GM18499 (cell line): ENCODE data around the gene DEFB131A.
"Not testable (repeated sequence)": the region's sequence is repeated elsewhere in the genome, so short reads cannot be mapped to it uniquely, and the experiment has no call there.

Experiments
- ATAC-seq: cut with Tn5 transposase; IDR thresholded peaks from one replicate; pipeline ENCODE4 v1.9.1; 2021; ENCODE audit warnings: moderate number of reproducible peaks; ENCODE audit not compliant: insufficient read depth, unreplicated experiment

Gene DEFB131A

DNA sequence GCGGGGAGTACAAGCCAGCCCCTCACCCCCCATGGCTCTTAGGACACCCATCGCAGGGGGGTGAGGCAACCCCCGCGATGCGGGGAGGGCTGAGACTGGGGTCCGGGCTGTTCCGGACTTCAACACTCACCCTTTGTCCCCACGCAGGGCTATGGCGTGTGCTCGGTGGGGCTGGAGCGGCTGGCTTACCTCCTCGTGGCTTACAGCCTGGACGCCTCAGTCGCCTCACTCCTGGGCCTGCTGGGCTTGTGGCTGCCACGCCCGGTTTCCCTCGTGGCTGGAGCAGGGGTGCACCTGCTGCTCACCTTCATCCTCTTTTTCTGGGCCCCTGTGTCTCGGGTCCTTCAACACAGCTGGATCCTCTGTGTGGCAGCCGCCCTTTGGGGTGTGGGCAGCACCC is 49.4 kb downstream of the DEFB131A start:
- ATAC-seq: not testable (repeated sequence)

DNA sequence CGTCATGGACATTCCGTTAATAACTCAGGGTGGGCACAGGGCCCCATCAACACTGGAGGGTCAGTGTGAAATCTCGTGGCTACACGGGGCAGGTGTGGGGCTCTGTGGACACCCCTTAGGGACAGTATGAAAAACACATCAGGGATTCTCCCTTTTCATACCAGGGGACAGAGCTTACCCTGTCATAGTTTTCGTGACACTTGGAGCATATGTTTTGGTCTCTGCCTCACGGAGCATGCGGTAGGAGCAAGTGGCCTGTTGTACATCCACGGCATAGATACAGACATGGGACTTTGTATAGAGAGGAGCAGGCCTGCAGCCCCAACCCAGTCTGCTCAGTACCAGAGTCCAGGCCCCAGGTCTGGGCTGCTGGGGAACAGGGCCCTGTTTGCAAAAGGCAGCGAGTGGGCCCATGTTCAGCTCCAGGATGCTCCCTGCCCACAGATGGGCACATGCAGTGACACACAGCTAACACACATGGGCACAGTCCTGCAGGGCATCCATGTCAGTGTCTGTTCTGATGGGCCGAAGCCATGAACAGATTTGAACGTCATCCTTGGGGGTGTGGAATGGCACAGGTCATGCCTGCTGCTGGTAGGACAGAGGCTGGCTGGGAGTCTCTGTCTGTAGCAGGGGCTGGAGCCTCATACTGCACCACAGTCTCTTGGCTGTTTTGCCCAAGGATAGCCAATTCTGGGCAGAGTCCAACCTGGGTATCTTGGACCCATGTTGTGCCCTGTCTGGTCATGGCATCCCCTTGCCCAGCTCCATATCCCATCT is 50.2 kb downstream of the DEFB131A start:
- not testable (repeated sequence) for ATAC-seq

DNA sequence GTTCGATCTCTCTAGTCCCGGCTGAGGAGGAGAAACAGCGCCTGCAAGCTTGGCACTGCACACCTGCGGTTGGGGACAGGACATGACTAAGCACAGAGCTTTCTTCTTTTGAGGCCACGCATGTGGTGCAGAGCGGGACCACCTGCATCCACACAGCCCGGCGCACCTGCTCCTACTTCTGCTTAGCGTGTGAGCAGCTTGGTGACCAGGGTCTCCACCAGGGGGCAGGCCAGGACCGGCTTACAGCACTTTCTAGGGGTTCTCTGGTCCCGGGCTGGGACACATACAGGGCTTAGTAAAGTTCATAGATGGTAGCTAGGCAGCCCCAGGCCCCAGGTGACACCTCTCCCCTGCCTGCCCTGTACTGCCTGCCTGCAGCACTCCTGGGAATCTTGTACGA is 51.2 kb downstream of the DEFB131A start:
- not testable (repeated sequence) for ATAC-seq

DNA sequence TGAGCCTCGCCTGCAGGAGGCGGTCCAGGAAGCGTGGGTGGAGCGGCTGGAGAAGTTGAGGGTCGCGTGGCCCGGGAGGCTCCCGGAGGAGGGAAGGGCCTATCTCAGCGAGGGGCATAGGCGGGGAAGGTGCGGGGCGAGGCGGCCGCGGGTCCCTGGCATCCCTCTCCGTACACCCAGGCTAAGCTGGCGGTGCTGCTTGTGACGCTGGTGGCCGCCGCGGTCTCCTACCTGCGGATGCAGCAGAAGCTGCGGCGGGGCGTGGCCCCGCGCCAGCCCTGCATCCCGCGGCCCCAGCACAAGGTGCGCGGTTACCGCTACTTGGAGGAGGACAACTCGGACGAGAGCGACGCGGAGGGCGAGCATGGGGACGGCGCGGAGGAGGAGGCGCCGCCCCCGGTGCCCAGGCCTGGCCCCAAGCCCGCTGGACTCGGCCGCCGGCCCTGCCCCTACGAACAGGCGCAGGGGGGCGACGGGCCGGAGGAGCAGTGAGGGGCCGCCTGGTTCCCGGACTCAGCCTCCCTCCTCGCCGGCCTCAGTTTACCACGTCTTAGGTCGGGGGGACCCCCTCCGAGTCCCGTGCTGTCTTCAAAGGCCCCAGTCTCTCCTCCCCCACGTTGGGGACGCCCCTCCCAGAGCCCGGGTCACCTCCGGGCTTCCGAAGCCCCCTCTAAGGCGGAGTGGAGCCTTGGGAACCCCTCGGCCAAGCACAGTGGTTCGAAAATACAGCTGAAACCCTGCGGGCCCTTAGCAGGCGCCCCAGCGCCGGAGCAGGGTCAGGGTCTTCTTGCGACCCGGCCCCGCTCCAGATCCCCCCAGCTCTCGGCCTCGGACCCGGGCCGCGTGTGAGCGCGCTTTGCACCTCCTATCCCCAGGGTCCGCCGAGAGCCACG is 53.6 kb downstream of the DEFB131A start:
- ATAC-seq: not testable (repeated sequence)

DNA sequence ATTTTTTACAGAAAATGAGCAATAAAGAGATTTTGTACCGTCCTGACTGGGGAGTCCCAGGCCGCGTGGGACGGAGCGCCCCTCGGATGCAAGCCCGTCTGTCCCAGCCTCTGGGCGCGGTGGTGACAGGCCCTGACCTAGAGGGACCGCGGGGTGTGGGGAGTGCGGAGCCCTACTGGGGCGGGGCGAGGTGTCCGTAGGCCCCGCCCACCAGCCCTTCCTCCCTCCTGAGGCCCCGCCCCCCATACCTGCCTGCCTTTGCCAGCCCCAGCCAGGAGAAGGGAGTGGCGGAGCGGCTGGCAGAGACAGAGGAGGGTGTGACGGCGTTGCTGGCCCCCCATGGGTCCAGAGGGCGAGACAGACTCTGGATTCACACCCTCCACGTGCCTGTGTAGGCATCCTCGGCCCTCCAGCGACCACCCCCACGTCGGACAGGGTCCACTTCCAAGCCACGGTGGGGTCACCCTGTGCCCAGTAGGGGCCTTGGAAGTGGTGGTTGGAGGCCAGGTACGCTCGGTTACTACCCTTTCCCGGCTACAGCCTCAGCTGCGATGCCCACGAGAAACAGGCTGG is 54.3 kb downstream of the DEFB131A start:
- not testable (repeated sequence) for ATAC-seq

DNA sequence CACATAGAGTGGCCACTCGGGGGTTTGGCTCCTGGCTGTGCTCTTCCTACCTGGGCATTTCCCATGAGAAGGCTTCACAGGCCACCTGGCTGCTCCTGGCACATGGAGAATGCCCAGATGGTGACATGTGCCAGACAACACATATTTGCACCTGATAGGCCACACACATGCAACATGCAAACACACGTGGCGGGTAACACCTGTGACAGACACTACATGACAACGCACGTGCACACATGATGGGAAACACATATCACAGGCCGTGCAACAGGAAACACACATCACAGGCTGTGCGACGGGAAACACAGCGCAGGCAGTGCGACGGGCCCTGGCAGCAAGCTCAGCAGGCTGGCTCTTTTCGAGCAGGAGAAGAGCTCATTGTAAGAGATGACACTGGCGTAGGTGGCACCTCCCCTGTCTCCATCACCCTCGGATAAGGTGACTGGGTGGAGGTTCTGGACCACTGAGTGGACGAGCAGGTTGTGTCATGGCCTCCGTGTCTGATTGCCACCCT is 55.8 kb downstream of the DEFB131A start:
- ATAC-seq: not testable (repeated sequence)
